GM12801 (cell line): ENCODE data around the gene SANBR.

Experiments
- TF ChIP-seq, protein P1 (sequence below): IDR thresholded peaks from one replicate; pipeline ENCODE4 v1.5.1; 2011; ENCODE audit warnings: control low read depth; ENCODE audit not compliant: insufficient read length; ENCODE audit errors: extremely low read depth

SANBR gene

GRCh38 chr2:61065714-61066709, at the start of gene SANBR:
TSS of gene SANBR (plus strand) at chr2:61065871. CDS start at chr2:61070351, 4,480 bp downstream.
- TF ChIP-seq, protein P1, sequence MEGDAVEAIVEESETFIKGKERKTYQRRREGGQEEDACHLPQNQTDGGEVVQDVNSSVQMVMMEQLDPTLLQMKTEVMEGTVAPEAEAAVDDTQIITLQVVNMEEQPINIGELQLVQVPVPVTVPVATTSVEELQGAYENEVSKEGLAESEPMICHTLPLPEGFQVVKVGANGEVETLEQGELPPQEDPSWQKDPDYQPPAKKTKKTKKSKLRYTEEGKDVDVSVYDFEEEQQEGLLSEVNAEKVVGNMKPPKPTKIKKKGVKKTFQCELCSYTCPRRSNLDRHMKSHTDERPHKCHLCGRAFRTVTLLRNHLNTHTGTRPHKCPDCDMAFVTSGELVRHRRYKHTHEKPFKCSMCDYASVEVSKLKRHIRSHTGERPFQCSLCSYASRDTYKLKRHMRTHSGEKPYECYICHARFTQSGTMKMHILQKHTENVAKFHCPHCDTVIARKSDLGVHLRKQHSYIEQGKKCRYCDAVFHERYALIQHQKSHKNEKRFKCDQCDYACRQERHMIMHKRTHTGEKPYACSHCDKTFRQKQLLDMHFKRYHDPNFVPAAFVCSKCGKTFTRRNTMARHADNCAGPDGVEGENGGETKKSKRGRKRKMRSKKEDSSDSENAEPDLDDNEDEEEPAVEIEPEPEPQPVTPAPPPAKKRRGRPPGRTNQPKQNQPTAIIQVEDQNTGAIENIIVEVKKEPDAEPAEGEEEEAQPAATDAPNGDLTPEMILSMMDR: no peak

DNA sequence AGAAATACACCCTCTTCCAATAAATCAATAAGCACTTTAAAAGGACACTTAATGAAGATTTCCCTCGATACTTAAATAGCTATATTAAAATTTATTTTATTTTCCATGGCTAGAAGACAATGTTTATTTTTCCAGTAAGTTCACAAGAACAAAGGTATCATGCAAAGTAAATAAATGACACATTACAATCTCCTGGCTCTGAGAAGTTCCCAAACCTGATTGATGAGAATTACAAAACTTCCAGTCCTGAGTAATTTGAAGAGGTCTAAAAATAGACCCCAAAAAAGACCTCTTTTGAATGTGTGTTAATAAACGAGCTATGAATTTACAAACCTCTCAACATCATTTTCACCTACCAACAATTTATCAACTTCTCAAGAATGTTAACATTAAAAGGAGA, 49.7 kb upstream of the SANBR start:
- TF ChIP-seq, protein P1: no peak

DNA sequence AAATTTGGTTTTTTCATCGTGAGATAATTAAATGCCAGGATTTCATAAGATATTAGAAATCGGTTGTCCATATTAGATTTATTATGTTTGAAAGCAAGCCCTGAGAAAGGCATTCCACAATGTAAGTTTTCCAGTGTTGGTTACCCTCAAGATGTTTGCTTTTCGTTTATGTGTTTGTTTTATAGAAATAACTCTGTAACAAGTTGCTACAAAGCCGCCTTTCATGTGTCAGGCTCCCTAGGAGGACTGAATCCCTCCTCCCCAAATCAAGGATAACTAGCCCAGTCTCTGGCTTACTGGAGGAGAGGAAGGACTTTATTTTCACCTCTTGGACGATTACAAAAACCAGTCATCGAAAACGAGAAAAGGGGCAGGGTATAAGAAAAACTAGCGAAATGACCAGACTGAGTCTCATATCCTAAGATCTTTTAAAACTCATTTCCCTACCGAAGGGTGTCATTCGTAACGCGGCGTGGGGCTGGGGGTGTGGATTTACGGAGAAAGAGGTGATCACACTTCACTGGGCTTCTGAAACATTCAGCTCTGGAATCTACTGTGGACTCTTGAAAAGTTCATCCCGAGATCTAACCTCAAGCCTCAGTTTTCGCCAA, 49.2 kb upstream of the SANBR start:
- TF ChIP-seq, protein P1: no peak

GRCh38 chr2:61017003-61017555, 48.6 kb upstream of the SANBR start:
- TF ChIP-seq, protein P1: no peak

DNA sequence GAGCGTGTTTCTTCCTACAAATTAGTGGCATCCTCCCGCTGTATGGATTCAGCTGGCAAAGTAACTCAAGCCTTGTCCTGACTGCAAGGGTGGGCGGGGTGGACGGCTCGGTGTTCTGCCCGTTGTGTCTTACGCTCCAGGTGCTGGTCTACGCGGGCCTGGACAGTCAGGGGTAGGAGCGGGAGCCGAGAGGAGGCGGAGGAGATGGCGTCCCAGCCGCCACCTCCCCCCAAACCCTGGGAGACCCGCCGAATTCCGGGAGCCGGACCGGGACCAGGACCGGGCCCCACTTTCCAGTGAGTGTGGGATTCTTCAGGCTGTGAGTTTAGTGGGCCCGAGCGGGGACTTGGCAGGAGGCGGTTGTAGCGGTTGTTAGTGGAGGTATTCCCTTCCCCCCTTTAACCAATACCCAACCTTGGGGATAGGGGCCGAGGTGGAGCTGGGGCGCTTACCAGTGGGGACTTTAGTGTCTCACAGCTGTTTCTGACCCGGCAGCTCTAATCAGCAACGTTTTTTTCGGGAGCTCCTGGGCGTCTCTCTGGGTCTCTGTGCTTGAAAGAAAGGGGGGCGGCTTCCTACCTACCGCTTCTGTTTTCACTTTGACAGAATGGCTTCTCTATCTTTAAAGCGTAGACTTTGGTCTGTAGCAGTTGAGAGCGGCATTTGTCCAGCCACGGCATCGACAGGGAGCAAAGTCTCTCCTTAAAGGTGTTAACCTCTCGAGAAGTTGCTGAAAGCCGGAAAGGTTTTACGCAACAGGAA, 47.9 kb upstream of the SANBR start, which contains the start of the genes PEX13 and PUS10:
PEX13 (plus strand) TSS at position 165 of the 762 bp plus-strand sequence; CDS start at position 205, 40 bp downstream.
PUS10 (minus strand) TSS at position 700 of the 762 bp plus-strand sequence. CDS start 6,365 bp downstream, outside the sequence.
- TF ChIP-seq, protein P1: no peak

GRCh38 chr2:61018318-61018755, 47.3 kb upstream of the SANBR start:
- TF ChIP-seq, protein P1: no peak
